ENCODE measurements around the gene TNS1. TPM values are rescaled to one million over a fixed set of nuclear protein-coding genes. Genes with fewer than 3 reads are reported as not detected.

TNS1 gene
- total RNA-seq, 4 donors from 2014 or later = 57.7 to 120 (median 95.7) TPM

- DNase-seq (ENCODE audit: low spot score in 2 of 2) = no peak
- 64 to 72% methylated on average over 4 of the region's 4 CpGs for WGBS, 2 donors
- TF ChIP-seq POLR2A (IDR thresholded peaks at IDR 0.05) = no peak
- TF ChIP-seq CTCF (IDR thresholded peaks at IDR 0.05) = no peak
- no peak overlapping the region for H3K4me3 ChIP-seq (ENCODE audit: low read depth, poor library complexity, severe bottlenecking)
- intact Hi-C loops (cut with DNase I; ENCODE audit: low total_unique reads) = no loop called here
Measured at GRCh38 chr2:218006741-218007140, 3.9 kb upstream of the TNS1 start.

DNA sequence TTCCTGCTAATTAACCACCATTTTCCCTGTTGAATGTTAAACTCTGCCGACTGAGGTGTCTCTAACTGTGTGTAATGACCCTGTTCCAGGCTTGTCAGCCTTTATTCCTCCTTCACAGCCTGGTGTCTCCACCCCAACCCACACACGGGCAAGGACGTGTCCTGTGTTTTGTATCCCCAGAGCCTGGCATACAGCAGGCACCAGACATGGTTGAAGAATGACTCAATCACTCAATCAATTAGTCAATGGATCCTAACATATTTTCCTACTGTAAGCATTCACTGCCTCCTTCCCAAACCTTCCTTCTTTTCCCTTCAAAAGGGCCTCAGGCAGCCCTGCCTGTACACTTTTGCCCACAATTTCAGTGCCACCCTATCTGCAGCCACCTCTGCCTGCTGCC, 2.7 kb upstream of the TNS1 start:
- TF ChIP-seq POLR2A (IDR thresholded peaks at IDR 0.05) (no peak), CTCF (IDR thresholded peaks at IDR 0.05) (no peak)
- WGBS, 2 donors = 33 to 50% methylated on average over 3 of the region's 3 CpGs
- no peak overlapping the region for H3K4me3 ChIP-seq (ENCODE audit: low read depth, poor library complexity, severe bottlenecking)
- no peak for DNase-seq (ENCODE audit: low spot score in 2 of 2)
- intact Hi-C loops (cut with DNase I; ENCODE audit: low total_unique reads) = no loop called here

- intact Hi-C loops (cut with DNase I; ENCODE audit: low total_unique reads) = no loop called here
- no peak overlapping the region for H3K4me3 ChIP-seq (ENCODE audit: low read depth, poor library complexity, severe bottlenecking)
- no peak for DNase-seq (ENCODE audit: low spot score in 2 of 2)
- TF ChIP-seq CTCF (IDR thresholded peaks at IDR 0.05) (no peak), POLR2A (IDR thresholded peaks at IDR 0.05) (no peak)
- 62 to 67% methylated on average over 4 of the region's 4 CpGs for WGBS, 2 donors
Measured at GRCh38 chr2:218005028-218005427, 2.2 kb upstream of the TNS1 start.

GRCh38 chr2:218003981-218004419, 1.2 kb upstream of the TNS1 start:
- no peak overlapping the region for H3K4me3 ChIP-seq (ENCODE audit: low read depth, poor library complexity, severe bottlenecking)
- no peak for TF ChIP-seq POLR2A (IDR thresholded peaks at IDR 0.05)
- TF ChIP-seq CTCF (IDR thresholded peaks at IDR 0.05) = no peak
- WGBS, 2 donors = 25 to 28% methylated on average over 6 of the region's 6 CpGs
- DNase-seq (ENCODE audit: low spot score in 2 of 2) = peak; percentile 87 to 94
- intact Hi-C loops (cut with DNase I; ENCODE audit: low total_unique reads) = no loop called here

DNA sequence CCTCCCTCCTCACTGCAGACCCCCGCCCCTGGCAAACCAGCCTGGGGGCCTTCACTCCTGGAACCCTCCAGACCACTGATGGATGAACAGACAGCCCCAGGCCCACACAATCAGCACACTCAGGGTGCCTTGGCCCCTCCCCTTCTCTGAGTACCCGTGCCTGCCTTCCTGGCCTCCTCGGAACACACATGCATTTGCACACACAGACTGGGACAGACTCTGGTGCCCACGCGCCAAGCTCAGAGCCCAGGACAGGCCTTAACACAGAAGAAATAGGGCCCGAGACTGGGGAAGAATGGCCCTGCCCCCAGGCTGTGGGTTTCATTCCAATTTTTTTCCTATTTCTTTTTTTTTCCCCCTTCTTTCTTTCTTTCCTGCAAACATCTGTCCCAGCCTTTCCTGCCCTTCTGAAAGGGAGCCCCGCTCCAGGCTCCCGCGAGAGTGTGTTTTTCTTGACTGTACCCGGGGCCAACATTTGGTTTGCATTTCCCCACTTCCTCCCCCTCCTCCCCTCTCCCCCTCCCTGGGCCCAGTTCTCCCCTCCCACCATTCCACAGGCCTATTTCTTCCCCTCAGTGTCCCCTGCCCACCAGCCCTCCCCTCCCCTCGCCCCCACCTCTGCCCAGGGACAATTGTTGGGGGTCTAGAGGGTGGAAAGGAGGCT, 618 bp upstream of the TNS1 start:
- TF ChIP-seq POLR2A (IDR thresholded peaks at IDR 0.05) = no peak
- TF ChIP-seq CTCF (IDR thresholded peaks at IDR 0.05) = no peak
- no peak for DNase-seq (ENCODE audit: low spot score in 2 of 2)
- no peak overlapping the region for H3K4me3 ChIP-seq (ENCODE audit: low read depth, poor library complexity, severe bottlenecking)
- WGBS, 2 donors = 16 to 24% methylated on average over 9 to 11 of the region's 11 CpGs
- intact Hi-C loops (cut with DNase I; ENCODE audit: low total_unique reads) = no loop called here

Measured in lower leg skin (tissue), 4 donors.